Measurements from ENCODE around the gene STRBP.

The STRBP gene

GRCh38 chr9:123083680-123084079 is 184.7 kb downstream of the STRBP start:
- in situ Hi-C loops (cut with MboI; ENCODE audit: low pct_unique_long_range_greater_than_20kb, low sequenced_read_pairs, unreplicated experiment): loop anchor here (5.0 to 10.0 kb wide), 2 partner anchors 141 to 269 kb away; no protein-coding TSS in a partner anchor
- no peak for DNase-seq (ENCODE audit: low spot score)
- TF ChIP-seq, protein P1, sequence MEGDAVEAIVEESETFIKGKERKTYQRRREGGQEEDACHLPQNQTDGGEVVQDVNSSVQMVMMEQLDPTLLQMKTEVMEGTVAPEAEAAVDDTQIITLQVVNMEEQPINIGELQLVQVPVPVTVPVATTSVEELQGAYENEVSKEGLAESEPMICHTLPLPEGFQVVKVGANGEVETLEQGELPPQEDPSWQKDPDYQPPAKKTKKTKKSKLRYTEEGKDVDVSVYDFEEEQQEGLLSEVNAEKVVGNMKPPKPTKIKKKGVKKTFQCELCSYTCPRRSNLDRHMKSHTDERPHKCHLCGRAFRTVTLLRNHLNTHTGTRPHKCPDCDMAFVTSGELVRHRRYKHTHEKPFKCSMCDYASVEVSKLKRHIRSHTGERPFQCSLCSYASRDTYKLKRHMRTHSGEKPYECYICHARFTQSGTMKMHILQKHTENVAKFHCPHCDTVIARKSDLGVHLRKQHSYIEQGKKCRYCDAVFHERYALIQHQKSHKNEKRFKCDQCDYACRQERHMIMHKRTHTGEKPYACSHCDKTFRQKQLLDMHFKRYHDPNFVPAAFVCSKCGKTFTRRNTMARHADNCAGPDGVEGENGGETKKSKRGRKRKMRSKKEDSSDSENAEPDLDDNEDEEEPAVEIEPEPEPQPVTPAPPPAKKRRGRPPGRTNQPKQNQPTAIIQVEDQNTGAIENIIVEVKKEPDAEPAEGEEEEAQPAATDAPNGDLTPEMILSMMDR (IDR thresholded peaks at IDR 0.05; ENCODE audit: extremely low read depth, insufficient read depth, missing control alignments): no peak

- DNase-seq (ENCODE audit: low spot score): no peak
- TF ChIP-seq, protein P1 (IDR thresholded peaks at IDR 0.05; ENCODE audit: extremely low read depth, insufficient read depth, missing control alignments): peak; percentile 70
- in situ Hi-C loops (cut with MboI; ENCODE audit: low pct_unique_long_range_greater_than_20kb, low sequenced_read_pairs, unreplicated experiment): loop anchor here (5.0 to 10.0 kb wide), 2 partner anchors 143 to 270 kb away; no protein-coding TSS in a partner anchor
Observed at GRCh38 chr9:123081824-123082223, 186.6 kb downstream of the STRBP start.

DNA sequence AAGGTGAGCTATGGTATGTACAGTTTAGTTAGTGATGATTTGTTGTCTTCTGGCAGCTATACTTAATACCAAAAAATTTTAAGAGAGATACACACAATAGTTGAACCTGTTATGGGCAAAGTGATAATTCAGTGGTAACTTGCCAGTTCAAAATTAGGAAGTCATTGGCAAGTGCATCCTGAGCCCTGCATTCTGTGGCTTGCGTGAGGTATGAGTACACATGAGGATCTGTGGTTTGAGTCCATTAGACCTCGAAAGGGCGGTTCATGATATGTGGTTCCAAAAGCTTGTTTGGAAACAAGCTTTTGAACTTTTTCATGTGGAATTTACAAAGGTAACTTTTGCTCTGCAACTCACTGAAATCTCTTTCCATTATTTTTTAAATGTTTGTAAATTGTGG is 187.9 kb downstream of the STRBP start:
- in situ Hi-C loops (cut with MboI; ENCODE audit: low pct_unique_long_range_greater_than_20kb, low sequenced_read_pairs, unreplicated experiment): loop anchor here (5.0 to 10.0 kb wide), 2 partner anchors 144 to 272 kb away; no protein-coding TSS in a partner anchor
- TF ChIP-seq, protein P1 (IDR thresholded peaks at IDR 0.05; ENCODE audit: extremely low read depth, insufficient read depth, missing control alignments): no peak
- no peak for DNase-seq (ENCODE audit: low spot score)

- no peak for DNase-seq (ENCODE audit: low spot score)
- TF ChIP-seq, protein P1 (IDR thresholded peaks at IDR 0.05; ENCODE audit: extremely low read depth, insufficient read depth, missing control alignments): no peak
- in situ Hi-C loops (cut with MboI; ENCODE audit: low pct_unique_long_range_greater_than_20kb, low sequenced_read_pairs, unreplicated experiment): no loop called here
Observed at GRCh38 chr9:123074628-123075027, 193.8 kb downstream of the STRBP start.

GRCh38 chr9:123073991-123074422 is 194.4 kb downstream of the STRBP start:
- no peak for DNase-seq (ENCODE audit: low spot score)
- in situ Hi-C loops (cut with MboI; ENCODE audit: low pct_unique_long_range_greater_than_20kb, low sequenced_read_pairs, unreplicated experiment): no loop called here
- TF ChIP-seq, protein P1 (IDR thresholded peaks at IDR 0.05; ENCODE audit: extremely low read depth, insufficient read depth, missing control alignments): no peak

DNA sequence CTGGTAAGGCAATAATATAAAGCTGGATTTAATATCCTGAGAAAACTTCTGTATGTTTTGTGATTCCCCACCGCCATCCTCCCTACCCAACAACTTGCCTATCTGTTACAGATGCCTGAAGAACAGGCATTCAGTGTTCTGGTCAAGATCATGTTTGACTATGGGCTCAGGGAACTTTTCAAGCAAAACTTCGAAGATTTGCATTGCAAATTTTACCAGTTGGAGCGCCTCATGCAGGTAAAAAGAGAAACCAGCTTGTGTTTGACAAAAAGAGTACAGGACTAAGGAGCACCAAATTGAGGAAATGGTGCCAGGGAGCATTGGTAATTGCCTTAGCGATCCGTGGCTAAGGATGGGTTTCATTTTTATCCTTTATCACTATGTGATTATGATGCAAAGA is 194.9 kb downstream of the STRBP start:
- DNase-seq (ENCODE audit: low spot score): no peak

More for the DNA sequence above, 194.9 kb downstream of the STRBP start:
- in situ Hi-C loops (cut with MboI; ENCODE audit: low pct_unique_long_range_greater_than_20kb, low sequenced_read_pairs, unreplicated experiment): no loop called here
- TF ChIP-seq, protein P1 (IDR thresholded peaks at IDR 0.05; ENCODE audit: extremely low read depth, insufficient read depth, missing control alignments): no peak
